Neutrophil (primary cell): ENCODE measurements around the gene ZNF805.
A peak's percentile ranks its signal among the peaks of the same experiment; 100 is the strongest.
"Not testable (repeated sequence)": the region's sequence is repeated elsewhere in the genome, so short reads cannot be mapped to it uniquely, and the experiment has no call there.

Experiments
- H3K27ac ChIP-seq: fragments of 200-600 bp; sonication (generic); 2 replicates; pipeline ENCODE4 v1.5.1; 2016; ENCODE audit warnings: mild to moderate bottlenecking, moderate library complexity
- H3K27me3 ChIP-seq: fragments of 200-600 bp; sonication (generic); 2 replicates; pipeline ENCODE4 v1.6.0; 2016; ENCODE audit warnings: mild to moderate bottlenecking
- H3K36me3 ChIP-seq: fragments of 200-600 bp; sonication (generic); 2 replicates; pipeline ENCODE4 v1.5.1; 2017
- H3K4me1 ChIP-seq, 2 experiments: fragments of 200-600 bp in 1 of 2; sonication (generic) in 1 of 2; 1 replicate in 1 of 2; 2 replicates in 1 of 2; pipeline versions ENCODE4 v1.5.1 to v1.6.1; 2013 to 2016; ENCODE audit warnings: low read depth in 1 of 2, low read length in 1 of 2, mild to moderate bottlenecking in 1 of 2, moderate library complexity in 1 of 2; ENCODE audit not compliant: control insufficient read depth in 1 of 2, insufficient read depth in 1 of 2
- H3K4me3 ChIP-seq, 2 experiments: fragments of 200-600 bp in 1 of 2; sonication (generic) in 1 of 2; 1 replicate in 1 of 2; 2 replicates in 1 of 2; pipeline ENCODE4 v1.5.1; 2013 to 2016; ENCODE audit warnings: low read depth in 1 of 2, low read length in 1 of 2, mild to moderate bottlenecking in 1 of 2, moderate library complexity in 1 of 2
- H3K9me3 ChIP-seq: fragments of 200-600 bp; sonication (generic); 2 replicates; pipeline ENCODE4 v1.5.1; 2016
- TF ChIP-seq, protein P1 (sequence below): fragments of 200-600 bp; sonication (generic); IDR thresholded peaks from 2 replicates; pipeline ENCODE4 v1.5.1; 2016; ENCODE audit warnings: antibody characterized with exemption

Gene ZNF805

GRCh38 chr19:57269515-57270250 is 29.3 kb downstream of the ZNF805 start:
- TF ChIP-seq, protein P1, sequence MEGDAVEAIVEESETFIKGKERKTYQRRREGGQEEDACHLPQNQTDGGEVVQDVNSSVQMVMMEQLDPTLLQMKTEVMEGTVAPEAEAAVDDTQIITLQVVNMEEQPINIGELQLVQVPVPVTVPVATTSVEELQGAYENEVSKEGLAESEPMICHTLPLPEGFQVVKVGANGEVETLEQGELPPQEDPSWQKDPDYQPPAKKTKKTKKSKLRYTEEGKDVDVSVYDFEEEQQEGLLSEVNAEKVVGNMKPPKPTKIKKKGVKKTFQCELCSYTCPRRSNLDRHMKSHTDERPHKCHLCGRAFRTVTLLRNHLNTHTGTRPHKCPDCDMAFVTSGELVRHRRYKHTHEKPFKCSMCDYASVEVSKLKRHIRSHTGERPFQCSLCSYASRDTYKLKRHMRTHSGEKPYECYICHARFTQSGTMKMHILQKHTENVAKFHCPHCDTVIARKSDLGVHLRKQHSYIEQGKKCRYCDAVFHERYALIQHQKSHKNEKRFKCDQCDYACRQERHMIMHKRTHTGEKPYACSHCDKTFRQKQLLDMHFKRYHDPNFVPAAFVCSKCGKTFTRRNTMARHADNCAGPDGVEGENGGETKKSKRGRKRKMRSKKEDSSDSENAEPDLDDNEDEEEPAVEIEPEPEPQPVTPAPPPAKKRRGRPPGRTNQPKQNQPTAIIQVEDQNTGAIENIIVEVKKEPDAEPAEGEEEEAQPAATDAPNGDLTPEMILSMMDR, result no peak
- Histone ChIP-seq H3K4me3 (no peak overlapping the region), H3K9me3 (no peaks in the 10 kb centered on the region), H3K27me3 (no peaks in the 10 kb centered on the region), H3K4me1 (no peaks in the 10 kb centered on the region), H3K36me3 (no peaks in the 10 kb centered on the region), H3K27ac (no peak overlapping the region)

GRCh38 chr19:57271280-57271679 is 30.8 kb downstream of the ZNF805 start:
- H3K27me3 ChIP-seq, result no peaks in the 10 kb centered on the region
- H3K4me1 ChIP-seq, result no peaks in the 10 kb centered on the region
- TF ChIP-seq, protein P1, result no peak
- H3K9me3 ChIP-seq, result no peaks in the 10 kb centered on the region
- H3K4me3 ChIP-seq, result no peak overlapping the region
- no peaks in the 10 kb centered on the region for H3K36me3 ChIP-seq
- H3K27ac ChIP-seq, result no peak overlapping the region

GRCh38 chr19:57273014-57273413 is 32.6 kb downstream of the ZNF805 start:
- TF ChIP-seq, protein P1, result no peak
- no peaks in the 10 kb centered on the region for H3K27me3 ChIP-seq
- H3K27ac ChIP-seq, result no peak overlapping the region
- H3K36me3 ChIP-seq, result no peaks in the 10 kb centered on the region
- H3K4me3 ChIP-seq, result no peak overlapping the region
- H3K4me1 ChIP-seq, result no peaks in the 10 kb centered on the region
- no peaks in the 10 kb centered on the region for H3K9me3 ChIP-seq

DNA sequence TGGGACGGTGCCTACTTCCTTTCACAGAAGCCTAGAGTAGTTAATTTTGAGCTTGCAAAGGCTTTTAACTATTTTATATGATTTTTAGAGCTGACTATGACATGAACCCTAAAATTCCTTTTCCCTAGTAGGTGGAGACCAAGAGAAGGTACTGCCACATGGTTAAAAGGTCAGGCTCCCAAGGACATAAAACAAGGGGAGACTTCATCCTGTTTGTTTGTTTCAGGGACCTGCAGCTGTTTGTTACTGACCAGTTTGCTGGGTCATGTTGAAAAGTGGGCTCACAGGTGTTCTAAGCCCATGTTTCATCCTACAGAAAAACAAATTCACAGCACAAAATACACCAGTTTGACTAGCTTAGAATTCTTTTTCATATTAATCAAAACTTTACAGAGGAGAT is 36.0 kb downstream of the ZNF805 start:
- Histone ChIP-seq H3K9me3 (no peaks in the 10 kb centered on the region), H3K27ac (no peak overlapping the region), H3K36me3 (no peaks in the 10 kb centered on the region), H3K27me3 (no peaks in the 10 kb centered on the region), H3K4me3 (no peak overlapping the region), H3K4me1 (peaks cover 17 to 18% of the 10 kb centered on the region in 2 experiments)
- TF ChIP-seq, protein P1, result no peak

DNA sequence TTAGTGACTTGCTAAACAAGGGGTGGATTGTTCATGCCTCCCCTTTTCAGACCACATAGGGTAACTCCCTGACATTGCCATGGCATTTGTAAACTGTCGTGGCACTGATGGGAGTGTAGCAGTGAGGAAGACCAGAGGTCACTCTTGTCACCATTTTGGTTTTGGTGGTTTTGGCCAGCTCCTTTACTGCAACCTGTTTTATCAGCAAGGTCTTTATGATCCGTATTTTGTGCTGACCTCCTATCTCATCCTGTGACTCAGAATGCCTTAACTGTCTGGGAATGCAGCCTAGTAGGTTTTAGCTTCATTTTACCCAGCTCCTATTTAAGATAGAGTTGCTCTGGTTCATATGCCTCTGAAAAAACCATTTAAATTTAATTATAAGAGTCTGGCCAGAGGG is 38.0 kb downstream of the ZNF805 start:
- not testable (repeated sequence) for H3K36me3 ChIP-seq, H3K27me3 ChIP-seq, H3K9me3 ChIP-seq, H3K4me3 ChIP-seq, H3K27ac ChIP-seq
- peaks cover 22 to 23% of the 10 kb centered on the region in 2 experiments for H3K4me1 ChIP-seq

GRCh38 chr19:57279418-57280164 is 39.2 kb downstream of the ZNF805 start:
- Histone ChIP-seq H3K27ac (peak overlapping the region; percentile 90), H3K4me3 (peak overlapping the region; percentile 88 to 99), H3K4me1 (peaks cover 22 to 23% of the 10 kb centered on the region in 2 experiments)

More at GRCh38 chr19:57279418-57280164, 39.2 kb downstream of the ZNF805 start:
- Histone ChIP-seq H3K9me3 (no peaks in the 10 kb centered on the region), H3K27me3 (no peaks in the 10 kb centered on the region), H3K36me3 (peaks cover 3% of the 10 kb centered on the region)
- TF ChIP-seq, protein P1, result no peak
